ENCODE results near the gene MFAP3.

The MFAP3 gene

DNA sequence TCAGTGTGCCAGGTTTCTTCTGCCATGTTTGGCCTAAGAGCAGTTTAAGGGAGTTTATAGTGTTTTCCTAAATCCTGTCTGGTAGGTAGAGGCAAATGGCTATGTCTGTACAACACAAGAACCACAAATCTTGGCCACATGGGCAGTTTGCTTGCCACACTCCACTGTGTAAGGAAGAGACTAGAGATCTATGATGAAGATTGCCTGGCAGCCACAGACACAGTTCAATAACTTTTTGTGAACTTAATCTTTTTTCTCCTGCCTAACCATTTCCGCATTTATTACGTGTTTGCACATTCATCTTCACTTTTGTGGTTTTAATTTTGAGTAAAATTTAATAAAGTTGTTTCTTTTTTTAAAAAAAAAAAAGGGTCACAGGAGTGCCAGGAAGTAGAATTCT, 5.8 kb downstream of the MFAP3 start:
- no peak overlapping the region for H3K4me3 ChIP-seq (ENCODE audit: low read depth, low read length)
- no peak for DNase-seq (ENCODE audit: low read depth)
- TF ChIP-seq, protein P1, sequence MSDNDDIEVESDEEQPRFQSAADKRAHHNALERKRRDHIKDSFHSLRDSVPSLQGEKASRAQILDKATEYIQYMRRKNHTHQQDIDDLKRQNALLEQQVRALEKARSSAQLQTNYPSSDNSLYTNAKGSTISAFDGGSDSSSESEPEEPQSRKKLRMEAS (IDR thresholded peaks at IDR 0.05; ENCODE audit: low read depth, low read length) = no peak
- TF ChIP-seq, protein P2, sequence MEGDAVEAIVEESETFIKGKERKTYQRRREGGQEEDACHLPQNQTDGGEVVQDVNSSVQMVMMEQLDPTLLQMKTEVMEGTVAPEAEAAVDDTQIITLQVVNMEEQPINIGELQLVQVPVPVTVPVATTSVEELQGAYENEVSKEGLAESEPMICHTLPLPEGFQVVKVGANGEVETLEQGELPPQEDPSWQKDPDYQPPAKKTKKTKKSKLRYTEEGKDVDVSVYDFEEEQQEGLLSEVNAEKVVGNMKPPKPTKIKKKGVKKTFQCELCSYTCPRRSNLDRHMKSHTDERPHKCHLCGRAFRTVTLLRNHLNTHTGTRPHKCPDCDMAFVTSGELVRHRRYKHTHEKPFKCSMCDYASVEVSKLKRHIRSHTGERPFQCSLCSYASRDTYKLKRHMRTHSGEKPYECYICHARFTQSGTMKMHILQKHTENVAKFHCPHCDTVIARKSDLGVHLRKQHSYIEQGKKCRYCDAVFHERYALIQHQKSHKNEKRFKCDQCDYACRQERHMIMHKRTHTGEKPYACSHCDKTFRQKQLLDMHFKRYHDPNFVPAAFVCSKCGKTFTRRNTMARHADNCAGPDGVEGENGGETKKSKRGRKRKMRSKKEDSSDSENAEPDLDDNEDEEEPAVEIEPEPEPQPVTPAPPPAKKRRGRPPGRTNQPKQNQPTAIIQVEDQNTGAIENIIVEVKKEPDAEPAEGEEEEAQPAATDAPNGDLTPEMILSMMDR (IDR thresholded peaks at IDR 0.05; ENCODE audit: low read depth, low read length) = no peak
- TF ChIP-seq MYC (IDR thresholded peaks at IDR 0.05; ENCODE audit: low read depth, low read length) (no peak), POLR2A (IDR thresholded peaks at IDR 0.05; ENCODE audit: extremely low read depth, insufficient read length) (no peak)

DNA sequence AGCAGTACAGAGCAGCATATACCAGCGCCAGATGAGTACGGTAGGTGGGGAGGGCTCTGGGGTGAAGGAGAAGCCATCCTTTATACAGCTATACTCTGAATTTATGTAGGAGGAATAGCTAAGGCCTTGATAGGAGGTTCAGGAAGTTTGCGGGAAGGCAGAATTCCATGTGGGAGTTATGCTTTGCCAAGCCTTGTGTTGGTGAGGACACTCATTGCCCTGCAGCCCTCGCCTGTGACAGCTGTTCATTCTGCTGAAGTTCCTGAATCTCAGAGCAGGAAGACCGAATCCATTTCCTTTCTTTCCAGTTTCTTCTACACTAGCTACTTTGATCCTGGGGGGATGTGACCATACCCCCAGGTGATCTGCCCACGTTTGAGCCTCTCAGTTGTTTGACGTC, 7.7 kb downstream of the MFAP3 start:
- DNase-seq (ENCODE audit: low read depth) = no peak
- TF ChIP-seq MYC (IDR thresholded peaks at IDR 0.05; ENCODE audit: low read depth, low read length) (no peak), POLR2A (IDR thresholded peaks at IDR 0.05; ENCODE audit: extremely low read depth, insufficient read length) (no peak)
- TF ChIP-seq, protein P1 (IDR thresholded peaks at IDR 0.05; ENCODE audit: low read depth, low read length) = no peak
- TF ChIP-seq, protein P2 (IDR thresholded peaks at IDR 0.05; ENCODE audit: low read depth, low read length) = no peak
- no peak overlapping the region for H3K4me3 ChIP-seq (ENCODE audit: low read depth, low read length)

DNA sequence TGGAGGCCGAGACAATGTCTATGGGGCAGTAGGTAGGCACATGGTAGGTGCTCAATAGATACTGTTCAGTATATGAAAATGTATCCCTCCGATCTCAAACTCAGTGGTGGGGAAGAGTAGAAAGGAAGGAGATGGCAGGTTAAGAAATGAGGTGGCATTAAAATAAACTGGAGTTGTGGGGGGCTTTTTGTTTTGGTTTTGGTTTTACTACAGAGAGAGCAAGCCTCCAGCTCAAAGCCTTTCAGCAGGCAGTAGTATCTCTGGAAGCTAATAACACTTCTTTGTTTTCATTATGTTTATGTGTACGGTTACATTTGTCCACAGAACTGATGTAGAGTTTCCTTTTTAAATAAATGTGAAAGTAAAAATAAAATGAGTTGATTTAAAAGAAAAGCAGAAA, 8.6 kb downstream of the MFAP3 start:
- TF ChIP-seq, protein P2 (IDR thresholded peaks at IDR 0.05; ENCODE audit: low read depth, low read length) = no peak
- TF ChIP-seq, protein P1 (IDR thresholded peaks at IDR 0.05; ENCODE audit: low read depth, low read length) = no peak
- TF ChIP-seq MYC (IDR thresholded peaks at IDR 0.05; ENCODE audit: low read depth, low read length) (no peak), POLR2A (IDR thresholded peaks at IDR 0.05; ENCODE audit: extremely low read depth, insufficient read length) (no peak)
- DNase-seq (ENCODE audit: low read depth) = no peak
- H3K4me3 ChIP-seq (ENCODE audit: low read depth, low read length) = no peak overlapping the region

DNA sequence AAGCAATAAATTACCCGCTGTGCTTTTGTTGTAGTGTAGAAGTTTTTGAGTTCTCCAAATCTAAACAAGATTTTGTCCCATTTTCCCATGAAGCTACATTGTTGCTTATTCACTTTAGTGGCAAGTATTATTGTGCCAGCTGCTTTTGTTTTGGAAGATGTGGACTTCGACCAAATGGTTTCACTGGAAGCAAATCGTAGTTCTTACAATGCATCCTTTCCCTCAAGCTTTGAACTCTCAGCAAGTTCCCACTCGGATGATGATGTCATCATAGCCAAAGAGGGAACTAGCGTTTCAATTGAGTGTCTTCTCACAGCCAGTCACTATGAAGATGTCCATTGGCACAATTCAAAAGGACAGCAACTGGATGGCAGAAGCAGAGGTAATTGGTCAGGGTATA, 10.9 kb downstream of the MFAP3 start:
- no peak overlapping the region for H3K4me3 ChIP-seq (ENCODE audit: low read depth, low read length)
- peak; percentile 18 for DNase-seq (ENCODE audit: low read depth)
- no peak for TF ChIP-seq POLR2A (IDR thresholded peaks at IDR 0.05; ENCODE audit: extremely low read depth, insufficient read length)
- TF ChIP-seq, protein P2 (IDR thresholded peaks at IDR 0.05; ENCODE audit: low read depth, low read length) = no peak
- TF ChIP-seq, protein P1 (IDR thresholded peaks at IDR 0.05; ENCODE audit: low read depth, low read length) = no peak
- no peak for TF ChIP-seq MYC (IDR thresholded peaks at IDR 0.05; ENCODE audit: low read depth, low read length)

DNA sequence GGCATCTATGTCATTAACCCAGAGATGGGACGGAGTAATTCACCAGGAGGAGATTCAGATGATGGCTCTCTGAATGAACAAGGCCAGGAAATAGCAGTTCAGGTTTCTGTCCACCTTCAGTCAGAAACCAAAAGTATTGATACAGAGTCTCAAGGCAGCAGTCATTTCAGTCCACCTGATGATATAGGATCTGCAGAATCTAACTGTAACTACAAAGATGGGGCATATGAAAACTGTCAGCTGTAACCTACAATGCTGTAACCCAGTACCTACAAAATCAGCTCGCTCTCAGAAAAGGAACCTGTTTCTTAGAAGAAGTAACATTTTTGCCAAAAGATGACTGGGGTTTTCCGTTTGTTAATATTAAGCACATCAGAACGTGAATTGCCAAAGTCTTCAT, 14.7 kb downstream of the MFAP3 start:
- H3K4me3 ChIP-seq (ENCODE audit: low read depth, low read length) = no peak overlapping the region
- DNase-seq (ENCODE audit: low read depth) = no peak
- TF ChIP-seq POLR2A (IDR thresholded peaks at IDR 0.05; ENCODE audit: extremely low read depth, insufficient read length) = no peak
- no peak for TF ChIP-seq MYC (IDR thresholded peaks at IDR 0.05; ENCODE audit: low read depth, low read length)
- TF ChIP-seq, protein P1 (IDR thresholded peaks at IDR 0.05; ENCODE audit: low read depth, low read length) = no peak
- TF ChIP-seq, protein P2 (IDR thresholded peaks at IDR 0.05; ENCODE audit: low read depth, low read length) = no peak

DNA sequence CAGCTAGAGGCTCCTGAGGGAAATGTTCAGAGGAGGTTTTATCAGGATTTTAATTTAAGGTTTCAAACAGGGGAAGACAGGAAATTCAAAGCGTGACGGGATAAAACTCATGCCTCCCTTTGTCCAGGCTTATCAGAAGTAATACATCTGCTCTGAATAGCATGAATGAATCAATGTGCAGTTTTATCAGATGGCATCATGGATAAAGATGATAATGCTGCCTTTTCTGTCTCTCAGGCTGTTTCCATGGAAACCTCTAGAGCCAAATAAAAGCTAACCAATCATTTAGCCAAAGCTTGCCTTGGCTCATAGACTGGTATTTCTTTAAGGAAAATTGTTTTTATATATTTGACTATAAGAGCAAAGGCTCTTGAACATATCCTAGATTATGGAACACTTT, 16.4 kb downstream of the MFAP3 start:
- no peak overlapping the region for H3K4me3 ChIP-seq (ENCODE audit: low read depth, low read length)
- no peak for DNase-seq (ENCODE audit: low read depth)

More for the DNA sequence above, 16.4 kb downstream of the MFAP3 start:
- TF ChIP-seq, protein P1 (IDR thresholded peaks at IDR 0.05; ENCODE audit: low read depth, low read length) = no peak
- TF ChIP-seq MYC (IDR thresholded peaks at IDR 0.05; ENCODE audit: low read depth, low read length) (no peak), POLR2A (IDR thresholded peaks at IDR 0.05; ENCODE audit: extremely low read depth, insufficient read length) (no peak)
- TF ChIP-seq, protein P2 (IDR thresholded peaks at IDR 0.05; ENCODE audit: low read depth, low read length) = no peak
